Vagina (tissue), 2 donors: ENCODE data around the gene HDAC8. TPM values are rescaled to one million over a fixed set of nuclear protein-coding genes. Genes with fewer than 3 reads are reported as not detected.
"Not testable (repeated sequence)": the region's sequence is repeated elsewhere in the genome, so short reads cannot be mapped to it uniquely, and the experiment has no call there.

Experiments
- DNase-seq, 2 donors: peaks; one replicate each; pipeline ENCODE4 v3.0.0-alpha.2; 2017; ENCODE audit errors: extremely low spot score in 2 of 2
- H3K27ac ChIP-seq: fragments of 200-600 bp; sonication (generic); one replicate; pipeline ENCODE4 v1.5.1; 2019
- H3K27me3 ChIP-seq: fragments of 200-600 bp; sonication (generic); one replicate; pipeline ENCODE4 v1.5.1; 2019
- H3K36me3 ChIP-seq, 2 donors: fragments of 200-600 bp; sonication (generic); one replicate each; pipeline ENCODE4 v1.5.1; 2017 to 2019
- H3K4me1 ChIP-seq: fragments of 200-600 bp; sonication (generic); one replicate; pipeline ENCODE4 v1.5.1; 2019
- H3K4me3 ChIP-seq, 2 donors: fragments of 200-600 bp; sonication (generic); 1 replicate in 1 of 2; 2 replicates in 1 of 2; pipeline ENCODE4 v1.5.1; 2016 to 2019
- H3K9me3 ChIP-seq: fragments of 200-600 bp; sonication (generic); one replicate; pipeline ENCODE4 v1.5.1; 2019
- POLR2A ChIP-seq, 2 donors: fragments of 450-650 bp; IDR thresholded peaks; one replicate each; pipeline ENCODE4 v1.6.1; 2017; ENCODE audit warnings: antibody characterized with exemption in 2 of 2, mild to moderate bottlenecking in 2 of 2, moderate library complexity in 2 of 2
- POLR2AphosphoS5 ChIP-seq, 2 donors: sonication (generic); formaldehyde crosslinking; IDR thresholded peaks; one replicate each; pipeline ENCODE4 v1.9.0; 2017; ENCODE audit warnings: antibody characterized with exemption in 2 of 2, mild to moderate bottlenecking in 2 of 2, low read depth in 1 of 2; ENCODE audit not compliant: insufficient read depth in 1 of 2
- intact Hi-C: fragments of 100-400 bp; cut with DNase I; formaldehyde crosslinking; loops from one replicate; pipeline ENCODE4 v1.15.1; 2023
- total RNA-seq: library from RNA; depleted of rRNA; stranded (reverse); fragments of >200 nt; gene quantifications from one replicate; pipeline ENCODE4 v1.2.3, GENCODE V29; 2016
- TF ChIP-seq, protein P1 (sequence below), 3 experiments: fragments of 450-650 bp in 2 of 3; fragments of 200-600 bp in 1 of 3; sonication (generic) in 1 of 3; IDR thresholded peaks; one replicate each; pipeline ENCODE4 v1.5.1; 2017 to 2019; ENCODE audit warnings: antibody characterized with exemption in 3 of 3, mild to moderate bottlenecking in 2 of 3, moderate library complexity in 2 of 3

HDAC8 gene
- total RNA-seq, 1 donor from 2014 or later = 33.4 TPM

DNA sequence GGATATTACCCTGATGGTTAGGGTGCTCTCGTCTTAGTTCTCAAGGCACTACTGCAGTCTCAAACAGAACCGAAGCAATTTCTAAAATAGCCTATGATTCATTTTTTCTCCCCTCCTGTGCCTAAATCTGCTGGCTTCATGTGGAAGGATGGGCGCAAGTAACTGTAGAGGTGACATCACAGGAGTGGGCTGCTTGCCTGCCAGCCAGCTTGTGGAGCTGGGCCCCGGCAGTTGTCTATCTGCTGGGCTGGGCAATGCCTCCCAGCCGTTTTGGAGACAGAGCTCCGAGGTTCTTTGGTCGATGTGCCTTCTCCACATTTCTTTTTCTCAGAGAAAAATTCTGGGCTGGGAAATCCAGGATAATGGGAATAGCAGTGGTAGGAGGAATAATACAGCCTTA lies 232.6 kb downstream of the HDAC8 start:
- intact Hi-C loops = no loop called here

DNA sequence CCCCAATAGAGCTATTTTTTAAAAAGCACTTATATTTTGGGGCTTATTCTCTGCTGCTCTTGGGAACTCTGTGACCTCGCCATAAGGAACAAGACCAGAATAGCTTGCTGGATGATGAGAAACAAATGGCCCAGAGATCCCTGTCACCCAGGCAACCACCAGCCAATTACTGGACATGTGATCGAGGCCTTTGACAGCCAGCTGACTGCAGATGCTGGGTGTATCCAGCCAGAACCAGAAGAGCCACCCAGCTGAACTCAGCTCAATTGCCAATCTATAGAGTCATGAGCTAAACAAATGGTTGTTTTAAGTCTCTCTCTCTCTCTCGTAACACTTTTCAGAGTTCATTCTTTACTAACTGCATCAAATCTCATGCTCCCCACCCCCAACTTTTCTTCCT lies 242.5 kb downstream of the HDAC8 start:
- H3K9me3 ChIP-seq = no peaks in the 10 kb centered on the region
- no peak for DNase-seq
- no peaks in the 10 kb centered on the region for H3K4me1 ChIP-seq
- no peak overlapping the region for H3K4me3 ChIP-seq
- H3K27ac ChIP-seq = no peak overlapping the region
- H3K36me3 ChIP-seq = no peaks in the 10 kb centered on the region
- TF ChIP-seq POLR2AphosphoS5 (IDR thresholded peaks at IDR 0.05; ENCODE audit: insufficient read depth in 1 of 2, low read depth in 1 of 2) (no peak), POLR2A (IDR thresholded peaks at IDR 0.05) (no peak)
- TF ChIP-seq, protein P1, sequence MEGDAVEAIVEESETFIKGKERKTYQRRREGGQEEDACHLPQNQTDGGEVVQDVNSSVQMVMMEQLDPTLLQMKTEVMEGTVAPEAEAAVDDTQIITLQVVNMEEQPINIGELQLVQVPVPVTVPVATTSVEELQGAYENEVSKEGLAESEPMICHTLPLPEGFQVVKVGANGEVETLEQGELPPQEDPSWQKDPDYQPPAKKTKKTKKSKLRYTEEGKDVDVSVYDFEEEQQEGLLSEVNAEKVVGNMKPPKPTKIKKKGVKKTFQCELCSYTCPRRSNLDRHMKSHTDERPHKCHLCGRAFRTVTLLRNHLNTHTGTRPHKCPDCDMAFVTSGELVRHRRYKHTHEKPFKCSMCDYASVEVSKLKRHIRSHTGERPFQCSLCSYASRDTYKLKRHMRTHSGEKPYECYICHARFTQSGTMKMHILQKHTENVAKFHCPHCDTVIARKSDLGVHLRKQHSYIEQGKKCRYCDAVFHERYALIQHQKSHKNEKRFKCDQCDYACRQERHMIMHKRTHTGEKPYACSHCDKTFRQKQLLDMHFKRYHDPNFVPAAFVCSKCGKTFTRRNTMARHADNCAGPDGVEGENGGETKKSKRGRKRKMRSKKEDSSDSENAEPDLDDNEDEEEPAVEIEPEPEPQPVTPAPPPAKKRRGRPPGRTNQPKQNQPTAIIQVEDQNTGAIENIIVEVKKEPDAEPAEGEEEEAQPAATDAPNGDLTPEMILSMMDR (IDR thresholded peaks at IDR 0.05) = no peak
- H3K27me3 ChIP-seq = no peaks in the 10 kb centered on the region
- intact Hi-C loops = no loop called here

More for the DNA sequence above, 232.6 kb downstream of the HDAC8 start:
- no peak for TF ChIP-seq POLR2A (IDR thresholded peaks at IDR 0.05)
- TF ChIP-seq, protein P1 (IDR thresholded peaks at IDR 0.05) = no peak
- Histone ChIP-seq H3K4me3 (no peak overlapping the region), H3K9me3 (no peaks in the 10 kb centered on the region), H3K27ac (no peak overlapping the region), H3K27me3 (no peaks in the 10 kb centered on the region), H3K36me3 (no peaks in the 10 kb centered on the region), H3K4me1 (no peaks in the 10 kb centered on the region)
- DNase-seq = no peak

DNA sequence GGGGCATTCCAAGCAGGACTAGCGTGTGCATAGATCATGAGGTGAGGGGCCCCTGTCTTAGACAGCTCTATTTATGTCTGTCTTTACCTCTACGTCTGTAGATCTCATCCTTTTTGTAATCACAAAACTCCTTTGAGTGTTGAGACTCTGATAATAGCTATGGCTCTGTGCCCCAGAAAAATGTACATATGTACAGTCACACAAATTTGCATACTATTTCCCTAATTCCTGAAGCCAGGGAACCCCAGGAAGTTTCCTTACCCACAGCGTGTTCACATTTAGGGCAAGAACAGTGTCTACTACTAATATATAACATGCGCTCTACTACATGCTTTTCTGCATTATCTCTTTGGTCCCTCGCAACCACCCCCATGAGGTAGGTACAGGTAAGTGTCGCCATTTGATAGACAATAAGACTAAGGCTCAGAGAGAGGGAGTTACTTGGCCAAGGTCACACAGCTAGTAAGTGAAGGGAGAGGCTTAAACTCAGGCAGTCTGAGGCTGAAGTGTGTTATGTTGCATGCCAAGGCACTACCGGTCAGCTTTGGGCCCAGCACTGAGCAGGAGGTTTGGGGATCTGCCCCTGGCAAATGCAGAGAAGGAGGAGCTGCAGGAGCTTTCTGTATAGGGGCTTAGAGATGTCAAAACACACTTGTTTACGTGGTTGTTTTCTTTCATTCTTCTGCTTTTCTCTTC lies 245.9 kb downstream of the HDAC8 start:
- TF ChIP-seq POLR2AphosphoS5 (IDR thresholded peaks at IDR 0.05; ENCODE audit: insufficient read depth in 1 of 2, low read depth in 1 of 2) (no peak), POLR2A (IDR thresholded peaks at IDR 0.05) (no peak)
- TF ChIP-seq, protein P1 (IDR thresholded peaks at IDR 0.05) = no peak
- no peaks in the 10 kb centered on the region for H3K9me3 ChIP-seq
- no peak for DNase-seq
- no peak overlapping the region for H3K4me3 ChIP-seq
- no peak overlapping the region for H3K27ac ChIP-seq
- H3K27me3 ChIP-seq = no peaks in the 10 kb centered on the region
- intact Hi-C loops = no loop called here
- no peaks in the 10 kb centered on the region for H3K36me3 ChIP-seq
- no peaks in the 10 kb centered on the region for H3K4me1 ChIP-seq

DNA sequence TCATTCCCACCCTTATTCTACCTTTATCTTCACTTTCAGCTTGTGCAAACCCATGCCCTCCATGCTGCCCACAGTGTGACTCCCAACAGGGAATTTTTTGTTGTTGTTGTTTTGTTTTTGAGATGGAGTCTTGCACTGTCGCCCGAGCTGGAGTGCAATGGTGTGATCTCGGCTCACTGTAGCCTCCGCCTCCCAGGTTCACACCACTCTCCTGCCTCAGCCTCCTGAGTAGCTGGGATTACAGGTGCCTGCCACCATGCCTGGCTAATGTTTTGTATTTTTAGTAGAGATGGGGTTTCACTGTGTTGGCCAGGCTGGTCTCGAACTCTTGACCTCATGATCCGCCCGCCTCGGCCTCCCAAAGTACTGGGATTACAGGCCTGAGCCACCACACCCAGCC lies 253.0 kb downstream of the HDAC8 start:
- DNase-seq, H3K36me3 ChIP-seq, H3K9me3 ChIP-seq, H3K4me1 ChIP-seq, intact Hi-C loops, H3K27ac ChIP-seq, H3K27me3 ChIP-seq, H3K4me3 ChIP-seq: not testable (repeated sequence)

DNA sequence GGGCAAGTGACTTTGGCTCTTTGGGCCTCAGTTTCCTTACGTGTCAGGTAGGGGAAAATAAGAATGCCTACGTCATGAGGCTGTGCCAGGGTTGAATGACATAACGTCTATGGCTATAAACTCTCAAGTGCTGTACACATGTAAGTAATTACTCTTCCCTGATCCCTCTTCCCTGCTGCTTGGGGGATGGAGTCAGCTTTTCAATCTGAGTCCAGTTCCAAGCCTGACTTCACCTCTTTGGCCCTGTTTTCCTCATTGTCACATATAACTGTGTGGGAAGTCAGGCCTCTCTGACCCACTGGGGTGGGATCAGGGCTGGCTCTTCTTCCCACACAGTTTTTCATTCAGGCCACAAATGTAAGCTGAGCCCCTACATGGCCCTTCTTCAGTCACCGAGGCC lies 255.5 kb downstream of the HDAC8 start:
- no peaks in the 10 kb centered on the region for H3K36me3 ChIP-seq
- DNase-seq = no peak
- H3K9me3 ChIP-seq = no peaks in the 10 kb centered on the region
- intact Hi-C loops = no loop called here
- H3K27ac ChIP-seq = no peak overlapping the region
- H3K27me3 ChIP-seq = no peaks in the 10 kb centered on the region
- no peak overlapping the region for H3K4me3 ChIP-seq
- TF ChIP-seq POLR2AphosphoS5 (IDR thresholded peaks at IDR 0.05; ENCODE audit: insufficient read depth in 1 of 2, low read depth in 1 of 2) (no peak), POLR2A (IDR thresholded peaks at IDR 0.05) (no peak)
- TF ChIP-seq, protein P1 (IDR thresholded peaks at IDR 0.05) = no peak
- no peaks in the 10 kb centered on the region for H3K4me1 ChIP-seq
